ENCODE data around the gene SLC66A2.
"Not testable (repeated sequence)": the region's sequence is repeated elsewhere in the genome, so short reads cannot be mapped to it uniquely, and the experiment has no call there.

The SLC66A2 gene

DNA sequence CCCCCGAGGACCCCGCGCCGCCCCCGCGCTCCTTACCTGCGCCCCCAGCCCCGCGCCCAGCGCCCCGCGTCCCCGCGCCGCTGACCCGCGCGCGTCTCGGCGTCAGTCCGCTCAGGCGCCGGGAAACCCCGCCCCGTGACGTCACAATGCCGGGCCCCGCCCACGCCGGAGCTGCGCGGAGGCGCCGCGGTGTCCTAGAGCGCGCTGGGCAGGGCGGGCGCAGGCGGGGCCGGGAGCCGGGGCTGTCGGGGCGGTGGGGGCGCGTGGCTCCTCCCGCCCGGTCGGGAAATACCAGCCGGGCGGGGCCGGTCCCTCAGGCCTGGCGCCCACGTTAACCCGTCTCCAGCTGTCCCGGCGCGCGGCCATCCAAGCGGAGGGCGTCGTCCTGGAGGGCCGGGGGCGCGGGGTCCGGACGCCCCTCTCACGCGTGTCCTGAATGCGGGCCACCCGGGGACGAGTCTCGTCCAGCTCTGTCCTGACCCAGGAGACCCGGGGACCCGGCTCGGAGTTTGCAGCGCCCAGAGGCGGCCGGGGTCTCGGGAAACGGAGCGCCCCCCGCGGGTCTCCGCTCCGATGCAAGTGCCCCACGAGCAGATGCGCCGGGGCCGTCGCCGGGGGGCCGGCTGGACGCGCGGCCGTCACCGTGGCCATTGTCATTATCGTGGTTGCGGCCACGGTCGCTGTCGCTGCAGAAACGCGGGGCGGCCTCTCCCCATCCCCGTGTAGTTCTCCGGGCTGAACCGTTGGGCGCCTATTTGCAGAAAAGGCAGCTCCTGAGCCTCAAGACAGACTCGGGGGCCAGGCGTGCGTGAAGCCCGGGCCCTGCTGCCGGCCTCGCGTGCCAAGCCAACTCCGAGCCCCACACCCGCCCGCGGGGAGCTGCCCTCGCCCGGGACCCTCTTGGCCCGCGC, at the start of gene SLC66A2:
Gene SLC66A2 (minus strand): TSS at position 109 of the 911 bp plus-strand sequence. CDS start 727 bp downstream, outside the sequence.
- DNase-seq (ENCODE audit: low read depth): peak; percentile 46

DNA sequence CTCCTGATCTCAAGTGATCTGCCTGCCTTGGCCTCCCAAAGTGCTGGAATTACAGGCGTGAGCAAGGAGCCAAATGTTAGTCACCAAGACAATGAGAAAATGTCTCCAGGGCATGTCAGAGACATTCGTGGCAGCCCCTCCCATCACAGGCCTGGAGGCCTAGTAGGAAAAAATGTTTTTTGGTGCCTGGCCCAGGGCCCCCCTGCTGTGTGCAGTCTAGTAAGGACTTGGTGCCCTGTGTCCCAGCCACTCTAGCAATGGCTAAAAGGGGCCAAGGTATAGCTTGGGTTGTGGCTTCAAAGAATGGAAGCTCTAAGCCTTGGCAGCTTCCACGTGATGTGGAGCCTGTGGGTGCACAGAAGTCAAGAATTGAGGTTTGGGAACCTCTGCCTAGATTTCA, 49.4 kb upstream of the SLC66A2 start:
- DNase-seq (ENCODE audit: low read depth): no peak

DNA sequence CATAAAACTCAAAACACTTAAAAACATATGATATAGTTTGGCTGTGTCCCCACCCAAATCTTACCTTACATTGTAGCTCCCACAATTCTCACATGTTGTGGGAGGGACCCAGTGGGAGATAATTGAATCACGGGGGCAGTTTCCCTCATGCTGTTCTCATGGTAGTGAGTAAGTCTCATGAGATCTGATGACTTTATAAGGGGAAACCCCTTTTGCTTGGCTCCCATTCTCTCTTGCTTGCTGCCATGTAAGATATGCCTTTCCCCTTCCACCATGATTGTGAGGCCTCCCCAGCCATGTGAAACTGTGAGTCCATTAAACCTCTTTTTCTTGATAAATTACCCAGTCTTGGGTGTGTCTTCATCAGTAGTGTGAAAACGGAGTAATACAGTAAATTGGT, 48.2 kb upstream of the SLC66A2 start:
- DNase-seq (ENCODE audit: low read depth): not testable (repeated sequence)

DNA sequence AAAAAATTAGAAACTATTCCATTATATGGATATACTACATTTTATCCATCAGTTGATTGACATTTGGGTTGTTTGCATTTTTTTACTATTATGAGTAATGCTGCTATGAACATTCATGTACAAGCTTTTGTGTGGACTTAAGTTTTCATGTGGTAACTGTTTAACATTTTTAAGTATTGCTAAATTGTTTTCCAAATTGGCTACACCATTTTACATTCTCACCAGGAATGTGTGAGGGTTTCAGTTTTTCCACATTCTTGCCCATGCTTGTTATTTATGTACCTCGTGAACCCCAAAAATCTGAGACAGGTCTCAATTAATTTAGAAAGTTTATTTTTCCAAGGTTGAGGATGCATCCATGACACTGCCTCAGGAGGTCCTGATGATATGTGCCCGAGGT, 40.0 kb upstream of the SLC66A2 start:
- no peak for DNase-seq (ENCODE audit: low read depth)

DNA sequence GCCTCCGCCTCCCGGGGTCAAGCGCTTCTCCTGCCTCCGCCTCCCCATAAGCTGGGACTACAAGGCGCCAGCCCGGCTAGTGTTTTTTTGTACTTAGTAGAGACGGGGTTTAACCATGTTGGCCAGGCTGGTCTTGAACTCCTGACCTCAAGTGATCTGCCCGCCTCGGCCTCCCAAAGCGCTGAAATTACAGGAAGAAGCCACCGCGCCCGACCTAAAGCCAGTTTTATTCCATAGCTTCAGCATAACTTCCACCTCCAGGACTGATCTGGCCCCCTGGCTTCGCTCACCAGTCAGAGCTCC, 37.7 kb upstream of the SLC66A2 start:
- no peak for DNase-seq (ENCODE audit: low read depth)

DNA sequence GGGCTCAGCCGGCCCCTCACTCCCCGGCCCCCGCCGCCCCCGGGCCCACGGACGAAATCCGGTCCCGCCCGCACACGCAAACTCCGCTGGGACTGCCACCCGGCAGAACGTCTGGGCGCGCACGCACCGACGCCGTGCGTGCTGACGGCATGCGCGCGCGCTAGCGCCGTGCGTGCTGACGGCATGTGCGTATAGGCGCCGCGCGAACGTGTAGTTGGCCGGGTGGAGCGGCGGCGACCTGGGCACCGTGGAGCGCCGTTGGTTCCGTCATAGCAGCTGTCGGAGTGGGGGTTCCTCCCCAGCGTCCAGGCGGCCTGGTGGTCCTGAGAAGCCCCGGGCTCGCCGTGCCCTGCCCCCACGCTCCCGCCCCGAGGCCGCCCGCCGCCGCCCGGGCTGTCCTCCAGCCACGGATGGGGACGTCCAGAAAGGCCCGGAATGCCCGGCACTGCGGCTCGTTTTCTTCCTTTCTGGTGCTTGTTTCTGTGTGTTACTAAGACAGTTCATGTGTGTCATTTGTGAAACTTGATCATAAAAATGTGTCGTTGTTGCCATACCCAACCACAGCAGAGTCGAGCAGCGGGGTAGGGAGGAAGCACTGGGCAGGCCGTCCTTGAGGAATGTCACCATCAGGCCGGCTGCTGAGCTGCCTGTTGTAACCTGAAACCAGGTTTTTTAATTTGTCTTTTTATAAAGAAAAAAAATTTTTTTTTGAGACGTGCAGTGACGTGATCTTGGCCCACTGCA, 37.2 kb upstream of the SLC66A2 start, which contains the start of gene TXNL4A:
Gene TXNL4A (minus strand): TSS at position 113 of the 744 bp plus-strand sequence. CDS start 171 bp downstream, outside the sequence.
- peak; percentile 73 for DNase-seq (ENCODE audit: low read depth)

DNA sequence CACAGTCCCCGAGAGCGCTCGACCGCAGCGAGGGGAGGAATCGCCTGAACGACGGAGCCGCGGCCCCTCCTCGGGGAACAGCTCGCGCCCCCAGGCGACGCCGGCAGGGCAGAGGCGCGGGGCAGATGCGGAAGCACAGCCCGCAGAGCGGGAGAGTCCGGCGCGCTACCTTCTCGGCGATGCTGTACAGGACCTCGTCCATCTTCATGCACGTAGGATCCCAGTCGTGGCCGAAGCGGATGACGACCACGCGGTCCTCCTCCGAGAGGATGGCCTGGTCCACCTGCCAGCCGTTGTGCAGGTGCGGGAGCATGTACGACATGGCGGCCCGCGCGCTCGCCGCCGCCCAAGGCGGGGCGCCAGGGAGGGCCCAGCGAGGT, 36.6 kb upstream of the SLC66A2 start:
- DNase-seq (ENCODE audit: low read depth): no peak

DNA sequence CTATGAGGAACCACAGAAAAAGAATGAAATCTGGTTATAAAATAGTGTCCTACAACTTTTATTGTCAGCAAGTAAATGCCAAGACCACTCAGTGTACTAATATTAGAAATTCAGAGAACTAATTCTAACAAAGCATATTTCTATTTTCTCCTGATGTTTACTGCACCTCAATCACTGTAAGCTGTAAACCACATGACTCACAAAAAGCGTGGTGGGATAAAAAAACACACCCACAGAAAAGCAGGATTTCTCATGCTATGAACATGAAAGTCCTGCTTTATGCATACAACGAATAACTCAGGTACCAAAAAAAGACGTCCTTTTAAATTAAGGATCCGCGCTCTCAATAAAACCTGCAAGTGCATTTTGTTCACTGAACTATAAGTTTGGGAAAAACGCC, 36.1 kb upstream of the SLC66A2 start:
- no peak for DNase-seq (ENCODE audit: low read depth)

DNA sequence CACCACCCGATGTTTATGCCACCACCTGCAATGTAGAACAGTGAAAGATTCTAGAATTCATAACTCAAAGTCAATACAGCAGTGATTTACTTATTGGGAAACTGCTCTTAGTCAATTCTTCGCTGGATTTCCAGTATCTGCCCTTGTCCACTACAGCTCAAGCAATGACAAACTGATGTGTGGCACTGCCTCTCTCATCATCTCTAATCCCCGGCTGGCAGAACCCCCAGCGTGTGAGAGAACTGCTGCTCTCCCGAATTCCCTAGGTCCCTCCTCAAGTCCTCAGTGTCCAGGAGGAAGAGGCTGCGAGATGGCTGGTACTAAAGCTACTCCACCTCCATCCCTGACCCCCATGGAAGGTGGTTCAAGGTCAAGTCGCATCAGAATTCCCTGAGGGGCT, 35.3 kb upstream of the SLC66A2 start:
- no peak for DNase-seq (ENCODE audit: low read depth)

DNA sequence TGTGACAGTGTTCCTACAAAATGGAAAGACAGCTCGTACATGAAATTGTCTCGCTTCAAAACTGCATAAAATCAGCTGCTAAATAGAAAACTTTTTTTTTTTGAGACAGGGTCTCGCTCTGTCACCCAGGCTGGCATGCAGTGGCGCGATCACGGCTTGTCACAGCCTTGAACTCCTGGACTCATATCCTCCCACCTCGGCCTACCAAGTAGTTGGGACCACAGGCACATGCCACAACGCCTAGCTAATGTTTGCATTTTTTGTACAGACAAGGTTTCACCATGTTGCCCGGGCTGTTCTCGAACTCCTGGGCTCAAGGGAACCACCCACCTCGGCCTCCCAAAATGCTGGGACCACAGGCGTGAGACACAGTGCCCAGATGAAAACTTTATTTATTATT, 33.7 kb upstream of the SLC66A2 start:
- no peak for DNase-seq (ENCODE audit: low read depth)

DNA sequence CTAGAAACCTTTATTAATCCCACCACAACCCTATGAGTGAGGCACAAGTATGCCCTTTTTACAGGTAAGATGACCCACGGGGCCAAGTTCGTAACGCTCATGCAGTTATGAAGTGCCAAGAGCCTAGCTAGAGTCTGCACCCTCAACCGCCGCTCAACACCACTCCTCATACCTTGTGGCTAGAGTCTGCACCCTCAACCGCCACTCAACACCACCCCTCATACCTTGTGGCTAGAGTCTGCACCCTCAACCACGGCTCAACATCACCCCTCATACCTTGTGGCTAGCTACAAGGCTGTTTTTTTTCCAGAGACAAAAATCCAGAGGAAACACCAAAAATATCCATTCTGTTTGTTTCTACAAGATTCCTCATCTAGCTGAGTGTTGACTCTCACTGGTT, 32.3 kb upstream of the SLC66A2 start:
- DNase-seq (ENCODE audit: low read depth): no peak

DNA sequence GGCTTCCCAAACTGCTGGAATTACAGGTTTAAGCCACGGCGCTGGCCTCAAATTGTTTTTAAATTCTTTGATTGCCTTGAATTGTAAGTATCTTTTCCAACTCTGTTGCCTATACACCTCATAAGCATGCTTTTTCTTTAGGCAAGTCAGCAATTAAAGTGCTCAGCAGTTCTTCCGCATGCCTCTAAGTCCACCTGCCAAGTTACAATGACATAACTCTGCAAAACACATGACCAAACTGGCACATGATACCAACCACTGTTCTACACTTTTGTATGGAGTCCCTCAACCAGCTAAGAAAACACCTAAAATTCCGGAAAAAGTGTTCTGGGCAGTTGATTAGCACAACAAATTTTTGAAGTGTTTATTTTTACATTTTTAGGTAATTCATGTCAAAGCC, 31.8 kb upstream of the SLC66A2 start:
- no peak for DNase-seq (ENCODE audit: low read depth)

DNA sequence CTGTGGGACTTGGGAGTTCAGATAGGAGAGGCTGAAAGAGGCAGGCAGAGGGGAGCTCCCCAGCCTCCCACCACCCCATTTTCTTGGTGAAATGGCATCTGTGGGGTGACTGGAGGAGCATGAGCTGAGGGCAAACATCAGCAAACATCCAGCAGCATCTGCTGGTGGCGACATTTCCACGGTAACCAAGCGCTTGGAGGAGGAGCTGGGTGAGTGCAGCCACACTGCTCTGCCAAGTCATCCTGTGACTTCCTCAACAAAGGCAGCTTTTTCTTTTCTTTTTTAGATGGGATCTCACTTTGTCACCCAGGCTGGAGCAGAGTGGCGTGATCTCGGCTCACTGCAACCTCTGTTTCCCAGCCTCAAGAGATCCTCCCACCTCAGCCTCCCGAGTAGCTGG, 31.3 kb upstream of the SLC66A2 start:
- no peak for DNase-seq (ENCODE audit: low read depth)

DNA sequence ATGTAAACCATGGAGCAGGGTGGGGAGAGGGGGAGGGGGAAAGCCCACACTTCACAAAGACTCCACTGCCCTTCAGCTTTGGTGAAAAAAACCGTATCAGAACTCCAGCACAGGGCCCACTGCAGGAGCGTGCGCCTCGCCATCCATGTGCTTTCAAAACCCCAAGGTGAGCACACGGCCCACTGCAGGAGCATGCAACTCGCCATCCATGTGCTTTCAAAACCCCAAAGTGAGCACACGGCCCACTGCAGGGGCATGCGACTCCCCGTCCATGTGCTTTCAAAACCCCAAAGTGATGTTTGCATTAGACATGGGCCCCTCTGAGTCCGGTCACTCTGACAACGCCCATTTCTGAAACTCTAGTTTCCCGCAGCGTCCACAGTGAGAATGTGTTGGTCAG, 29.1 kb upstream of the SLC66A2 start:
- no peak for DNase-seq (ENCODE audit: low read depth)

DNA sequence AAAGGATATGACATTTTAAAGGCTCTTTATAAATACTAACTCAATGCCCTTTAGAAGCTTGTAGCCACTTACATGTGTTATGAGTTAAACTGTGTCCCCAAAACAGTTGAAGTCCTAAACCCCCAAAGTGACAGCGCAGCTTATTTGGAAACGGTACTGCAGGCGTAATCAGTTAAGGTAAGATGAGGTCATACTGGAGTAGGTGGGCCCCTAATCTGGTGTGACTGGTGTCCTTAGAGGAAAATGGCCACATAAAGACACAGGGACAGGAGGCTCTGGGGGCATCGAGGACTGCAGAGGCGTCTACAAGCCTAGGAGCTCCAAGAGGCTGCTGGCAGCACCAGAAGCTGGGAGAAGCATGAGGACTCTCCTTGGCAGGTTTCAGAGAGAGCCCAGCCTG, 28.4 kb upstream of the SLC66A2 start:
- DNase-seq (ENCODE audit: low read depth): no peak

DNA sequence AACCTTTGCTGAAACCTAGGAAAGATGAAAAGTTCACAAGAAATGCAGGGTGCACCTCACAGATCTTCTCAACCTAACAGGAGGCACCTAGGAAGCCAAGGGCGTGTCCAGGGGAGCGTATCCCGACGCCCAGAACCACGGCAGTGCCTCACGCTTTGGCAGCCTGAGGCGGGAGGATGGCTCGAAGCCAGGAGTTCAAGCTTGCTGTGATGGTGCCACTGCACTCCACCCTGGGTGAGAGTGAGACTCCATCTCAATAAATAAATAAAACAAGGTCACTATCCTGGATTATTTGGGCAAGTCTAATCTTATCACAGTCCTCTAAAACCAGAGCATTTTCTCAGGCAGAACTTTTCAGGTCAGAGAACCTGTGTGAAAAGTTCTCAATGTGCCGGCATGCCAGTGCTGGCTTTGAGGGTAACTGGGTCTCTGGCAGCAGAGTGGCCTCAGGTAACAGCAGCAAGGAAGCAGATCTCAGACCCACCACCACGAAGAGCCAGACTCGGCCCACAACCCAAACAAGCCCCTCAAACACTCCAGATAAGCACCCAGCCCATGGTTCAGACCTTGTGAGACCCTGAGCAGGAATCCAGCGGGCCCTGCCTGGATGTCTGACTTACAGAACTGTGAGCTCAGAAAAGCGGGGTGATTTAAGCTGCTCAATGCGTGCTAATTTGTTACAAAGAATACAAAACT, 24.7 kb upstream of the SLC66A2 start:
- no peak for DNase-seq (ENCODE audit: low read depth)

DNA sequence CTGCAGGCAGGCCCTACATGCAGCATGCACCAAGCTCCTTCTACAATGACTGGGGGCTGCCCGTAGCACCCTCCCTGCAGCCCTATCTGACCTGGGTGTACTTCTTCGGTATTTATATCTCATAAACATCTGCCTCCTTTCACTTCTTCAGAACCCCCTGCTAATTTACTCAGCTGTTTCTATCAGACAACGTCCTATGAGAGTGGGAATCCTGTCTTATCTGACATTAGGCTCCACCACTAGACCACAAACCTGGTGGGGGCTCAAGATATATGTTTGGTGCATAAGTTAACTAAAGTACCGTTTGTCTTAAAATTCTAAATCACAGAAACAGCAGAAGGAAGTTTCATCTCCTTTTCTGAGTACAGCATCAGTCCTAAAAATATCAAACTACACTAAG, 23.6 kb upstream of the SLC66A2 start:
- DNase-seq (ENCODE audit: low read depth): no peak

DNA sequence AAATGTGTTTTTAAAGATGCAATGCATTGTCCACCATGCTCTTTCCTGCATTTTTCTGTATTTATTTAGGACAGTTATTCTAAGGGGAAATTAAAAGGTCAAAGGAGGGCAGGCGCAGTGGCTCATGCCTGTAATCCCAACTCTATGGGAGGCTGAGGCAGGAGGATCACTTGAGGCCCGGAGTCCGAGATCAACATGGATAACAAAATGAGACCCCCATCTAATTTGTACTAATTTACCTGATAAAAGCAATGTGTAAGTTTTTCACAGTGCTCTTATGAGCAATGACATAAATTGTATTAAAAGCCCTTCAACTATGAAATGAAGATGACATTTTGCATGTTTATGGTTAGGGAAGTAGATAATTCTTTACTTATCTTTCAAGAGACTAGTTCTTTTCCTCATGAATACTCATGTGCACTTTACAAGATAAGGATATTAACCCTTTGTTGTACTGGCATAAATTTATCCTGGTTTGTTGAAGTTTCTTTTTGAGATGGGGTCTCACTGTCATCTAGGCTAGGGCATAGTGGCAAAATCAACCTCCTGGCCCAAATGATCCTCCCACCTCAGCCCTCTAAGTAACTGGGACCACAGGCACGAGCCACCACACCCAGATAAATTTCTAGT, 22.7 kb upstream of the SLC66A2 start:
- no peak for DNase-seq (ENCODE audit: low read depth)

DNA sequence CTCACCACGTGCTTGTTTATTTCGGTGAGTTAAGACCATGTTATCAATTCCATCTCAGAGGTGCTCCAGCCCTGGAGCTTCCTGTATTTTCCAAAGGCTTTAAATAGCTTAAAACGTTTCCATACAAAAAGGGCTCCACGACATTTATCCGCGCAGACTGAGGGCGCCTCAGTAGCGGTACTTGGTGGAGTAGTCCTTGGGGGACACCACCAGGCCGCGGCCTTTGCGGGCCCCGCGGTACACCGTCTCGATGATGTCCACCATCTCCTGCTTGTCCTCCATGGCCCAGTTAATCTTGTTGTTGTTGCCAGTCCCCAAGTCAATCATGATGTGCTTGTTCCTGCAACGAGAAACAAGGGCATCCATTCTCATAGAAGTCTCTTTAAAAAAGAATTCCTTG, 22.1 kb upstream of the SLC66A2 start:
- no peak for DNase-seq (ENCODE audit: low read depth)

DNA sequence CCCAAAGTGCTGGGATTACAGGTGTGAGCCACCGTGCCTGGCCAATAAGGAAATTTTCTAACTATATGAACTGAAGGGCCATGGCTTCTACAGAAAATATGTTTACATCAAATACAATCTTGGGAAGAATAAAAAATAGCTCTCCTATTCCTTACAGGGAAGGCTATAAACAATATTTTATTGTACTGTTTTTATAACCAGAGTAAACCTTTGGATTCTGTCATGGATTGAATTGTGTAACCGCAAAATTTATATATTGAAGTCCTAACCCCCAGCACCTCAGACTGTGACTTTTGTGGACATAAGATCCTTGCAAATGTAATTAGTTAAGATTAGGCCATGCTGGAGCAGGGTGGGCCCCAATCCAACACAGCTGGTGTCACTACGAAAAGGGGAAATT, 21.3 kb upstream of the SLC66A2 start:
- no peak for DNase-seq (ENCODE audit: low read depth)

DNA sequence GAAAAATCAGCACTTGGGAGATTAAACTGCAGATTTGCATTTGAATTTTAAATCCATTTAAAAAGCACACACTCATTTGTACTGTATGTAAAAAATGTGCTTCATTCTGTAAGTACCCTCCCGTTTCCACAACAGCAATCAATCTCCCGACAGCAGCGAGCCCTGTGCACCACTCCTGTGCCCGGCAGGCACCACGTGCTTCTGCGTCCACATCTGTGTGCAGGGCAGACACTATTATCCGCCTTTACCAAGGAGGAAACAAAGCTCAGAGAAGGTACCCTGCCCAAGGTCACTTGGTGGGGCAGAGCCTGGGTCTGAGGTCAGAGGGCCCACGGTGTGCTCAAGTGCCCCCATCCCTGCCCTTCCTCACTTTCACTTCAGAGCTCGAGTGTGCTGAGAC, 20.5 kb upstream of the SLC66A2 start:
- DNase-seq (ENCODE audit: low read depth): no peak

DNA sequence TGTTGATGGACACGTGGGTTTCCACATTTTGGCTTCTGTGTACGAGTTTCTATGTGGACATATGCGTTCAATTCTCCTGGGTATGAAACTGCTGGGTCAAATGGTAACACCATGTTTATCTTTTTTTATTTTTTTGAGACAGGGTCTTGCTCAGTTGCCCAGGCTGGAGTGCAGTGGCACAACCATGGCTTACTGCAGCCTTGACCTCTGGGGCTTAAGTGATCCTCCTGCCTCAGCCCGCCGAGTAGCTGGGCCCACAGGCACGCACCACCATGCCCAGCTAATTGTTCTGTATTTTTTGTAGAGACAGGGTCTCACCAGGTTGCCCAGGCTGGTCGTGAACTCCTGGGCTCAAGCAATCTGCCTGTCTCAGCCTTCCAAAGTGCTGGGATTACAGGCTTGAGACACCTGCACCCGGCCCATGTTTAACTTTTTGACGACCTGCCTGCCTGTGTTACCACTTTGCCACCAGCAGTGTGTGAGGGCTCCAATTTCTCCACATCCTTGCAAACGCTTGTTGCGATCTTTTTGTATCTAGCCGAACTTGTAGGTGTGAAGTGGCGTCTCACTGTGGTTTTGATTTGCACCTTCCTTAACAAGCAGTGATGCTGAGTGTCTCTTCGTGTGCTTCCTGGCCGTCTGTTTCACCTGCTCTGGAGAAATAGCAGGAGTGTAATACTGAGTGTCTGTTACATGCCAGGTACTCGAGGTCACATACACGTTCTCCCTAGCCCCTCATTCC, 19.9 kb upstream of the SLC66A2 start:
- DNase-seq (ENCODE audit: low read depth): no peak

Measured in fibroblast of the conjunctiva (primary cell).